DND-41 (cell line): ENCODE measurements around the gene TMEM154.
A peak's percentile ranks its signal among the peaks of the same experiment; 100 is the strongest.

Source experiments
- ATAC-seq: fragments of 200-7000 bp; cut with Tn5 transposase; 3 replicates; pipeline ENCODE4 v1.9.1; 2021; ENCODE audit warnings: low read depth; ENCODE audit not compliant: insufficient read depth
- DNase-seq: peaks from one replicate; pipeline ENCODE4 v3.0.0-alpha.2; 2020
- H2AFZ ChIP-seq: 2 replicates; pipeline ENCODE4 v1.6.0; 2012; ENCODE audit warnings: low read depth, low read length
- H3K27ac ChIP-seq: 2 replicates; pipeline ENCODE4 v1.5.1; 2012; ENCODE audit warnings: low read length, inconsistent platforms
- H3K27me3 ChIP-seq: fragments of 200-600 bp; sonication (generic); 2 replicates; pipeline ENCODE4 v1.6.0; 2012; ENCODE audit warnings: low read length, mild to moderate bottlenecking, inconsistent platforms; ENCODE audit not compliant: insufficient read depth, poor library complexity
- H3K36me3 ChIP-seq: 2 replicates; pipeline ENCODE4 v1.5.1; 2012; ENCODE audit warnings: low read length, inconsistent platforms; ENCODE audit not compliant: insufficient read depth
- H3K4me1 ChIP-seq: 2 replicates; pipeline ENCODE4 v1.5.1; 2012; ENCODE audit warnings: mild to moderate bottlenecking, low read length; ENCODE audit not compliant: insufficient read depth
- H3K4me2 ChIP-seq: 2 replicates; pipeline ENCODE4 v1.6.0; 2012; ENCODE audit warnings: mild to moderate bottlenecking, moderate library complexity, low read length, inconsistent platforms; ENCODE audit not compliant: insufficient read depth
- H3K4me3 ChIP-seq, 2 experiments: fragments of 200-600 bp in 1 of 2; shearing (Covaris generic) in 1 of 2; 2 replicates each; pipeline ENCODE4 v1.5.1; 2012 to 2016; ENCODE audit warnings: inconsistent platforms in 2 of 2, low read length in 2 of 2, mild to moderate bottlenecking in 2 of 2, low read depth in 1 of 2, moderate library complexity in 1 of 2
- H3K79me2 ChIP-seq: 2 replicates; pipeline ENCODE4 v1.6.0; 2012; ENCODE audit warnings: low read length, inconsistent platforms; ENCODE audit not compliant: insufficient read depth
- H3K9ac ChIP-seq: 2 replicates; pipeline ENCODE4 v1.6.0; 2012; ENCODE audit warnings: low read depth, mild to moderate bottlenecking, inconsistent platforms, low read length, moderate library complexity
- H3K9me3 ChIP-seq: 2 replicates; pipeline ENCODE4 v1.5.1; 2012; ENCODE audit warnings: low read length, moderate library complexity, mild to moderate bottlenecking, inconsistent platforms; ENCODE audit not compliant: insufficient read depth, severe bottlenecking
- H4K20me1 ChIP-seq: 2 replicates; pipeline ENCODE4 v1.6.0; 2012; ENCODE audit warnings: low read length; ENCODE audit not compliant: insufficient read depth
- EZH2 ChIP-seq: IDR thresholded peaks from 3 replicates; pipeline ENCODE4 v1.6.1; 2012; ENCODE audit warnings: borderline replicate concordance, low read depth, mild to moderate bottlenecking, moderate library complexity, low read length, inconsistent platforms; ENCODE audit not compliant: severe bottlenecking
- TF ChIP-seq, protein P1 (sequence below): IDR thresholded peaks from 2 replicates; pipeline ENCODE4 v1.5.1; 2012; ENCODE audit warnings: borderline replicate concordance, low read length, moderate library complexity, mild to moderate bottlenecking; ENCODE audit not compliant: poor library complexity, severe bottlenecking; ENCODE audit errors: extremely low read depth

TMEM154 gene

GRCh38 chr4:152713951-152714705, 34.3 kb upstream of the TMEM154 start:
- DNase-seq (no peak), ATAC-seq (no peak)
- no peaks in the 10 kb centered on the region for H3K4me1 ChIP-seq
- H3K4me2 ChIP-seq, result no peak overlapping the region
- H2AFZ ChIP-seq, result no peak overlapping the region
- TF ChIP-seq, protein P1, sequence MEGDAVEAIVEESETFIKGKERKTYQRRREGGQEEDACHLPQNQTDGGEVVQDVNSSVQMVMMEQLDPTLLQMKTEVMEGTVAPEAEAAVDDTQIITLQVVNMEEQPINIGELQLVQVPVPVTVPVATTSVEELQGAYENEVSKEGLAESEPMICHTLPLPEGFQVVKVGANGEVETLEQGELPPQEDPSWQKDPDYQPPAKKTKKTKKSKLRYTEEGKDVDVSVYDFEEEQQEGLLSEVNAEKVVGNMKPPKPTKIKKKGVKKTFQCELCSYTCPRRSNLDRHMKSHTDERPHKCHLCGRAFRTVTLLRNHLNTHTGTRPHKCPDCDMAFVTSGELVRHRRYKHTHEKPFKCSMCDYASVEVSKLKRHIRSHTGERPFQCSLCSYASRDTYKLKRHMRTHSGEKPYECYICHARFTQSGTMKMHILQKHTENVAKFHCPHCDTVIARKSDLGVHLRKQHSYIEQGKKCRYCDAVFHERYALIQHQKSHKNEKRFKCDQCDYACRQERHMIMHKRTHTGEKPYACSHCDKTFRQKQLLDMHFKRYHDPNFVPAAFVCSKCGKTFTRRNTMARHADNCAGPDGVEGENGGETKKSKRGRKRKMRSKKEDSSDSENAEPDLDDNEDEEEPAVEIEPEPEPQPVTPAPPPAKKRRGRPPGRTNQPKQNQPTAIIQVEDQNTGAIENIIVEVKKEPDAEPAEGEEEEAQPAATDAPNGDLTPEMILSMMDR, result no peak
- TF ChIP-seq EZH2, result no peak
- no peaks in the 10 kb centered on the region for H3K9me3 ChIP-seq
- H3K79me2 ChIP-seq, result no peaks in the 10 kb centered on the region
- no peaks in the 10 kb centered on the region for H3K36me3 ChIP-seq
- H3K4me3 ChIP-seq, result no peak overlapping the region
- H3K9ac ChIP-seq, result no peak overlapping the region
- no peak overlapping the region for H3K27ac ChIP-seq
- no peaks in the 10 kb centered on the region for H4K20me1 ChIP-seq
- H3K27me3 ChIP-seq, result no peaks in the 10 kb centered on the region

GRCh38 chr4:152709675-152710438, 30.1 kb upstream of the TMEM154 start:
- DNase-seq, result no peak
- TF ChIP-seq EZH2, result no peak
- TF ChIP-seq, protein P1, result no peak

GRCh38 chr4:152708796-152709195, 29.0 kb upstream of the TMEM154 start:
- Histone ChIP-seq H3K79me2 (no peaks in the 10 kb centered on the region), H3K4me2 (no peak overlapping the region), H3K27me3 (peaks cover 3% of the 10 kb centered on the region), H3K4me1 (no peaks in the 10 kb centered on the region), H2AFZ (no peak overlapping the region), H3K9ac (no peak overlapping the region), H4K20me1 (no peaks in the 10 kb centered on the region), H3K36me3 (no peaks in the 10 kb centered on the region), H3K9me3 (no peaks in the 10 kb centered on the region), H3K4me3 (no peak overlapping the region), H3K27ac (no peak overlapping the region)
- no peak for TF ChIP-seq EZH2
- TF ChIP-seq, protein P1, result no peak
- no peak for ATAC-seq
- no peak for DNase-seq

More at GRCh38 chr4:152709675-152710438, 30.1 kb upstream of the TMEM154 start:
- ATAC-seq, result no peak
- Histone ChIP-seq H3K79me2 (no peaks in the 10 kb centered on the region), H3K36me3 (no peaks in the 10 kb centered on the region), H3K4me1 (no peaks in the 10 kb centered on the region), H3K27me3 (peaks cover 3% of the 10 kb centered on the region), H3K27ac (no peak overlapping the region), H4K20me1 (no peaks in the 10 kb centered on the region), H3K9ac (no peak overlapping the region), H3K4me2 (no peak overlapping the region), H3K9me3 (no peaks in the 10 kb centered on the region), H2AFZ (0 out of 2 replicates have a peak overlapping the region, but pooled peaks have one; percentile 10), H3K4me3 (no peak overlapping the region)
